Ectodermal cell (in vitro differentiated cells): ENCODE measurements around the gene CDR2. TPM values are rescaled to one million over a fixed set of nuclear protein-coding genes. Genes with fewer than 3 reads are reported as not detected.
"Not testable (repeated sequence)": the region's sequence is repeated elsewhere in the genome, so short reads cannot be mapped to it uniquely, and the experiment has no call there.

Source experiments
- H3K27ac ChIP-seq: 2 replicates; pipeline ENCODE4 v1.7.0; 2013; ENCODE audit warnings: mild to moderate bottlenecking, low read depth, low read length; ENCODE audit not compliant: insufficient read depth, poor library complexity, severe bottlenecking
- H3K27me3 ChIP-seq: 2 replicates; pipeline ENCODE4 v1.7.0; 2013; ENCODE audit warnings: mild to moderate bottlenecking, low read length; ENCODE audit not compliant: insufficient read depth, control insufficient read depth, poor library complexity, severe bottlenecking
- H3K36me3 ChIP-seq: one replicate; pipeline ENCODE4 v1.7.0; 2013; ENCODE audit warnings: low read length; ENCODE audit not compliant: control insufficient read depth, insufficient read depth
- H3K4me1 ChIP-seq: one replicate; pipeline ENCODE4 v1.7.0; 2013; ENCODE audit warnings: low read length; ENCODE audit not compliant: control insufficient read depth, insufficient read depth
- H3K4me3 ChIP-seq: 2 replicates; pipeline ENCODE4 v1.7.0; 2013; ENCODE audit warnings: low read depth, low read length, control low read depth; ENCODE audit not compliant: insufficient read depth
- H3K9me3 ChIP-seq: 2 replicates; pipeline ENCODE4 v1.7.0; 2013; ENCODE audit warnings: mild to moderate bottlenecking, low read length, moderate library complexity; ENCODE audit not compliant: control insufficient read depth
- WGBS, 2 experiments: methylation state at CpG; one replicate each; pipeline ENCODE4 v1.1.7; 2013; ENCODE audit warnings: missing lambda C conversion rate in 2 of 2; 5-methylcytosine and 5-hydroxymethylcytosine counted together
- polyA plus RNA-seq, 4 experiments: library from polyadenylated mRNA; stranded (reverse); fragments of 50-300 nt; gene quantifications; one replicate each; pipeline ENCODE4 v1.2.3, GENCODE V29; 2013

The CDR2 gene
- polyA plus RNA-seq (2013, experiment 1 of 4) = 19.0 TPM
- 15.6 TPM for polyA plus RNA-seq (2013, experiment 2 of 4)
- 15.3 TPM for polyA plus RNA-seq (2013, experiment 3 of 4)
- 16.3 TPM for polyA plus RNA-seq (2013, experiment 4 of 4)

GRCh38 chr16:22374311-22375116 is at the start of gene CDR2:
CDR2 (minus strand) TSS chr16:22374619; CDS start chr16:22374309, 310 bp downstream.
- H3K4me1 ChIP-seq = peaks cover 12% of the 10 kb centered on the region
- H3K27me3 ChIP-seq = peaks cover 42% of the 10 kb centered on the region
- peak within 1 kb of the TSS; percentile 59 for H3K4me3 ChIP-seq
- no peaks in the 10 kb centered on the region for H3K9me3 ChIP-seq
- 0% methylated on average over 96 of the region's 96 CpGs for WGBS, 2 experiments
- H3K27ac ChIP-seq = peak within 1 kb of the TSS; percentile 33
- H3K36me3 ChIP-seq = no peaks in the 10 kb centered on the region

DNA sequence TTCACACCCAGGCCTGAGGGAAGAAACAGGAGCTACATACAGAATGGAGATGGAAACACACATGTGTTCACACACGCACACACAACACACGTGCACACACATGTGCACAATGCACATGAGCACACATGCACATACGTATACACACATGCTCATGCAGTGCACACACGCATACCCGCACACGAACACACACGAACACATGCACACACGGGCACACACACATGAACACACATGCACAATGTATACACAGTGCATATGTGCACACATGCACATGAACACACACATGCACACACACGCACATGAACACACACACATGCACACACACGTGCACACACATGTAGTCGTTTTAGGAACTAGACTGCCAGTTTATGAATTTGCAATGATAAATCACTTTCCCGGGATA is 49.3 kb upstream of the CDR2 start:
- H3K4me3 ChIP-seq = no peak overlapping the region
- H3K27me3 ChIP-seq = no peaks in the 10 kb centered on the region
- H3K9me3 ChIP-seq = no peaks in the 10 kb centered on the region
- no peaks in the 10 kb centered on the region for H3K36me3 ChIP-seq
- H3K27ac ChIP-seq = no peak overlapping the region
- H3K4me1 ChIP-seq = no peaks in the 10 kb centered on the region
- WGBS, 2 experiments = 94% methylated on average over 12 of the region's 12 CpGs

GRCh38 chr16:22421136-22421535 is 46.7 kb upstream of the CDR2 start:
- Histone ChIP-seq H3K27me3 (no peaks in the 10 kb centered on the region), H3K27ac (no peak overlapping the region), H3K4me1 (no peaks in the 10 kb centered on the region), H3K36me3 (no peaks in the 10 kb centered on the region), H3K9me3 (no peaks in the 10 kb centered on the region), H3K4me3 (no peak overlapping the region)
- 94 to 95% methylated on average over 14 of the region's 14 CpGs for WGBS, 2 experiments

GRCh38 chr16:22420606-22421135 is 46.3 kb upstream of the CDR2 start:
- H3K27me3 ChIP-seq = no peaks in the 10 kb centered on the region
- H3K4me3 ChIP-seq = no peak overlapping the region
- H3K9me3 ChIP-seq = no peaks in the 10 kb centered on the region
- H3K36me3 ChIP-seq = no peaks in the 10 kb centered on the region
- H3K4me1 ChIP-seq = no peaks in the 10 kb centered on the region
- H3K27ac ChIP-seq = no peak overlapping the region
- 92 to 94% methylated on average over 18 of the region's 18 CpGs for whole genome bisulfite sequencing, 2 experiments

GRCh38 chr16:22419908-22420307 is 45.5 kb upstream of the CDR2 start:
- no peaks in the 10 kb centered on the region for H3K36me3 ChIP-seq
- no peak overlapping the region for H3K4me3 ChIP-seq
- no peaks in the 10 kb centered on the region for H3K4me1 ChIP-seq
- no peak overlapping the region for H3K27ac ChIP-seq
- H3K9me3 ChIP-seq = no peaks in the 10 kb centered on the region
- no peaks in the 10 kb centered on the region for H3K27me3 ChIP-seq
- 92 to 94% methylated on average over 11 of the region's 11 CpGs for WGBS, 2 experiments

GRCh38 chr16:22418826-22419225 is 44.4 kb upstream of the CDR2 start:
- H3K4me1 ChIP-seq = no peaks in the 10 kb centered on the region
- 92 to 96% methylated on average over 3 of the region's 3 CpGs for WGBS, 2 experiments

GRCh38 chr16:22417798-22418197 is 43.4 kb upstream of the CDR2 start:
- not testable (repeated sequence) for H3K27ac ChIP-seq, H3K9me3 ChIP-seq, H3K27me3 ChIP-seq, H3K36me3 ChIP-seq, H3K4me1 ChIP-seq, H3K4me3 ChIP-seq
- WGBS, 2 experiments = 89 to 94% methylated on average over 6 of the region's 6 CpGs

More at GRCh38 chr16:22418826-22419225, 44.4 kb upstream of the CDR2 start:
- no peaks in the 10 kb centered on the region for H3K27me3 ChIP-seq
- H3K9me3 ChIP-seq = no peaks in the 10 kb centered on the region
- no peak overlapping the region for H3K27ac ChIP-seq
- H3K36me3 ChIP-seq = no peaks in the 10 kb centered on the region
- no peak overlapping the region for H3K4me3 ChIP-seq

GRCh38 chr16:22417019-22417418 is 42.6 kb upstream of the CDR2 start:
- Histone ChIP-seq H3K9me3 (no peaks in the 10 kb centered on the region), H3K36me3 (no peaks in the 10 kb centered on the region), H3K4me3 (no peak overlapping the region), H3K4me1 (no peaks in the 10 kb centered on the region), H3K27me3 (no peaks in the 10 kb centered on the region), H3K27ac (no peak overlapping the region)
- 92 to 93% methylated on average over 4 of the region's 4 CpGs for WGBS, 2 experiments

- H3K27me3 ChIP-seq = no peaks in the 10 kb centered on the region
- 91 to 94% methylated on average over 7 of the region's 7 CpGs for WGBS, 2 experiments
- H3K27ac ChIP-seq = no peak overlapping the region
- no peaks in the 10 kb centered on the region for H3K9me3 ChIP-seq
- no peaks in the 10 kb centered on the region for H3K4me1 ChIP-seq
- no peaks in the 10 kb centered on the region for H3K36me3 ChIP-seq
- no peak overlapping the region for H3K4me3 ChIP-seq
Measured at GRCh38 chr16:22413819-22414218, 39.4 kb upstream of the CDR2 start.

DNA sequence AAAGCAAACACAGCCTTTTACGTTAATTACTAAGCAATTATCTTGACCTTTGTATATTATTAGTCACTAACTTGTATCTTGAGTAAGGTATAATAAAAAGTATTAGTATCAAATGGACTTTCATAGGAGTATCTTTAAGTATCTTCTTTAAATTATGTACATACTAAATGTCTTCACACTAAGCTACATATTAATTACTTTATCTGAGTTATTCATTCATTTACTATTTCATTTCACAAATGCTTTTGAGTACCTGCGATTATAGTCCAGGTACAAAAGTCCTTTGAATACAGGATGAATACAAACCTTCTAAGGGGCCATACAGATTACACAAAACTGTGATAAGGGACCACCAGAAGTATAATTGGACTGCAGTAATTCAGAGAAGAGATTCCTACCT is 33.1 kb upstream of the CDR2 start:
- Histone ChIP-seq H3K9me3 (no peaks in the 10 kb centered on the region), H3K4me3 (no peak overlapping the region), H3K36me3 (no peaks in the 10 kb centered on the region), H3K27me3 (no peaks in the 10 kb centered on the region), H3K27ac (no peak overlapping the region), H3K4me1 (no peaks in the 10 kb centered on the region)
- WGBS, 2 experiments = 100% methylated on average over 1 of the region's 2 CpGs
